CD4-positive, alpha-beta T cell treated with Interleukin-1 beta for 1 hour (primary cell): ENCODE measurements around the gene FGFR2.

Experiments
- DNase-seq, 2 donors: peaks; one replicate each; pipeline ENCODE4 v3.0.0-alpha.2; 2020 to 2022

The FGFR2 gene

GRCh38 chr10:121442086-121442935 lies 155.9 kb downstream of the FGFR2 start:
- no peak for DNase-seq

GRCh38 chr10:121440461-121440860 lies 157.8 kb downstream of the FGFR2 start:
- no peak for DNase-seq

- DNase-seq, result no peak
Observed at GRCh38 chr10:121438333-121438732, 159.9 kb downstream of the FGFR2 start.

GRCh38 chr10:121437596-121437995 lies 160.6 kb downstream of the FGFR2 start:
- no peak for DNase-seq

GRCh38 chr10:121436630-121437341 lies 161.5 kb downstream of the FGFR2 start:
- DNase-seq, result no peak

GRCh38 chr10:121436281-121436629 lies 162.0 kb downstream of the FGFR2 start:
- DNase-seq, result no peak

- no peak for DNase-seq
Observed at GRCh38 chr10:121435099-121435875, 163.0 kb downstream of the FGFR2 start.

- no peak for DNase-seq
Observed at GRCh38 chr10:121433965-121434364, 164.3 kb downstream of the FGFR2 start.

- no peak for DNase-seq
Observed at GRCh38 chr10:121428867-121429266, 169.4 kb downstream of the FGFR2 start.
